ENCODE results near the gene LPP.
A peak's percentile ranks its signal among the peaks of the same experiment; 100 is the strongest.

The LPP gene, protein sequence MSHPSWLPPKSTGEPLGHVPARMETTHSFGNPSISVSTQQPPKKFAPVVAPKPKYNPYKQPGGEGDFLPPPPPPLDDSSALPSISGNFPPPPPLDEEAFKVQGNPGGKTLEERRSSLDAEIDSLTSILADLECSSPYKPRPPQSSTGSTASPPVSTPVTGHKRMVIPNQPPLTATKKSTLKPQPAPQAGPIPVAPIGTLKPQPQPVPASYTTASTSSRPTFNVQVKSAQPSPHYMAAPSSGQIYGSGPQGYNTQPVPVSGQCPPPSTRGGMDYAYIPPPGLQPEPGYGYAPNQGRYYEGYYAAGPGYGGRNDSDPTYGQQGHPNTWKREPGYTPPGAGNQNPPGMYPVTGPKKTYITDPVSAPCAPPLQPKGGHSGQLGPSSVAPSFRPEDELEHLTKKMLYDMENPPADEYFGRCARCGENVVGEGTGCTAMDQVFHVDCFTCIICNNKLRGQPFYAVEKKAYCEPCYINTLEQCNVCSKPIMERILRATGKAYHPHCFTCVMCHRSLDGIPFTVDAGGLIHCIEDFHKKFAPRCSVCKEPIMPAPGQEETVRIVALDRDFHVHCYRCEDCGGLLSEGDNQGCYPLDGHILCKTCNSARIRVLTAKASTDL

DNA sequence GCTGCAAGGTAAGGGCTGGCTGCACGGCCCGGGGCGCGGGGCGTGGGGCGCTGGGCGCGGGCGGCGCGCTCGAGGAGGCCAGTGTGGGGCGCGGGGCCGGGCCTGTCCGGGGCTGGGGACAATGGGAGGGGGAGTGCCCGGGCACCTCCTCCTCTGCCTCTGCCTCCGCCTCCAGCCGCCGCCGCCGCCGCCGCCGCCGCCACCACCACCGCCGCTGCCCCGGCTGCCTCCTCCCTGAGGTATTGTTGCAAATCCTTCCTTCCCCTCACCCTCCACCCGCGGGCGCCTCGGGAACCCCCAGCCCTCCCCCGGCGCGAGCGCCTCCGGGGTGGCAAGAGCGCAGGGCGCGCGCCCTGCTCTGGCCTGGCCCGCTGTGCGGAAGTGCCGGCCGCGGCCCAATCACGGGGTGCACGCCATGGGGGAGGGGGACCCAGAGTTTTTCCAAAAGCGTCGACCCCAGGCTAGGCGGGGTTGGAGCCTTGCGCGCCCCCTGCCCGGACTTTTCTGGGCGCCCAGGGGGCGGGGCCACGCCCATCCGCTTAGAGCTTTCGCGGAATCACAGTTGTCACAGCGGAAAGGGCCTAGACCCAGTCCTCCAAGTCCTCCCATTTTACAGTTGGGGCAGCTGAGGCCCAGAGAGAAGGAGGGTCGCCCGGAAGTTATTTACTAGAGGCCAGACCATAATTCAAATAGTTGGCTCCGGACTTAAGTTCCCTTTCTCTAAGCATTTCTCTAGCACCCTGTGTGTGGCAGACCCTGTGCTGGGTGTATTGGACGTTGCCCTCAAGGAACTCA lies at the start of gene LPP:
Gene LPP (plus strand): TSS at position 144 of the 795 bp plus-strand sequence. CDS start 251,964 bp downstream, outside the sequence.
- CTCF ChIA-PET: interaction anchor here (0.7 kb wide), 1 partner anchor 405 kb away, joined by 6 read pairs; no protein-coding TSS in a partner anchor
- H3K27ac ChIP-seq: peak within 1 kb of the TSS; percentile 91

DNA sequence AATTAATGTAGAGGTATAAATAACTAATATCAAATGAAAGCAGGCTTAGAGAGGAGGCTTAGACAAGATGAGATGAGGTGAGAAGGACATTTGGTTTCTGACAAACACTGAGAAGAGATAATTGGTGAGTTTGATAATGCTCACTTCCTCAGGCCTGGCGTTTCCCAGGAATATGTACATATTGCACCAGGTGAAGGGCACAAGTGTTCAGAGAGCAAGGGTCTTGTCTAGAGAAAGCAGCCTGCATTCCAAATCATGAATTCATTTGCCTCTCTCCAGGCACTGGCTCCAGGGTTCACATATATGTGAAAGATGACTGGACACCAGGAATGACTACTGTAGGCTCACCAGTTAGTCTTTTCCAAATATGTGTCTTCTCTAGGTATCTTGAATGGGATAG lies 48.0 kb upstream of the LPP start:
- CTCF ChIA-PET: no interaction called here
- POLR2A ChIA-PET (ENCODE audit: low non-redundant PET): no interaction called here
- DNase-seq (ENCODE audit: low spot score): no peak
- H3K27ac ChIP-seq: no peak overlapping the region
- TF ChIP-seq, protein P1, sequence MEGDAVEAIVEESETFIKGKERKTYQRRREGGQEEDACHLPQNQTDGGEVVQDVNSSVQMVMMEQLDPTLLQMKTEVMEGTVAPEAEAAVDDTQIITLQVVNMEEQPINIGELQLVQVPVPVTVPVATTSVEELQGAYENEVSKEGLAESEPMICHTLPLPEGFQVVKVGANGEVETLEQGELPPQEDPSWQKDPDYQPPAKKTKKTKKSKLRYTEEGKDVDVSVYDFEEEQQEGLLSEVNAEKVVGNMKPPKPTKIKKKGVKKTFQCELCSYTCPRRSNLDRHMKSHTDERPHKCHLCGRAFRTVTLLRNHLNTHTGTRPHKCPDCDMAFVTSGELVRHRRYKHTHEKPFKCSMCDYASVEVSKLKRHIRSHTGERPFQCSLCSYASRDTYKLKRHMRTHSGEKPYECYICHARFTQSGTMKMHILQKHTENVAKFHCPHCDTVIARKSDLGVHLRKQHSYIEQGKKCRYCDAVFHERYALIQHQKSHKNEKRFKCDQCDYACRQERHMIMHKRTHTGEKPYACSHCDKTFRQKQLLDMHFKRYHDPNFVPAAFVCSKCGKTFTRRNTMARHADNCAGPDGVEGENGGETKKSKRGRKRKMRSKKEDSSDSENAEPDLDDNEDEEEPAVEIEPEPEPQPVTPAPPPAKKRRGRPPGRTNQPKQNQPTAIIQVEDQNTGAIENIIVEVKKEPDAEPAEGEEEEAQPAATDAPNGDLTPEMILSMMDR (conservative IDR thresholded peaks at IDR 0.05; ENCODE audit: low read depth): no peak

More for the DNA sequence above, at the start of gene LPP:
- TF ChIP-seq, protein P1 (conservative IDR thresholded peaks at IDR 0.05; ENCODE audit: low read depth): no peak
- peak; percentile 69 for DNase-seq (ENCODE audit: low spot score)
- POLR2A ChIA-PET (ENCODE audit: low non-redundant PET): no interaction called here

DNA sequence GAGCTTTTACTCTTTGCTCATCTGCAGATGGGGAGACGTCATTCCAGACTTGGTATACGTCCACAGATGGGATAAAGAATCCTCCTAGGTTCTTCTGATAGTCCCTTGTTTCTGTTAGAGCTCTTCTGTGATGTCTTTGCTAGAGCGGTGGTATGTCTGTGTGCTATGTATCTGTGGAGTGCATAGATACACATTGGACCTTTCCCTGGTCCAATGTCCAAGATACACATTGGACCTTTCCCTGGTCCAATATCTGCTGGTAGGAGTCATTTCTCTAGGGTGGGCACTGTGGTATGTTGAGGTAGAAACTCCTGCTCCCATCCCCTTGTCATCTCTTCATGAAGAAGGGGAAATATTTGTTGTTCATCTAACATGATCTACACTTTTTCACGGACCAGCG lies 47.5 kb upstream of the LPP start:
- POLR2A ChIA-PET (ENCODE audit: low non-redundant PET): no interaction called here
- CTCF ChIA-PET: no interaction called here
- TF ChIP-seq, protein P1 (conservative IDR thresholded peaks at IDR 0.05; ENCODE audit: low read depth): no peak
- no peak overlapping the region for H3K27ac ChIP-seq
- no peak for DNase-seq (ENCODE audit: low spot score)

DNA sequence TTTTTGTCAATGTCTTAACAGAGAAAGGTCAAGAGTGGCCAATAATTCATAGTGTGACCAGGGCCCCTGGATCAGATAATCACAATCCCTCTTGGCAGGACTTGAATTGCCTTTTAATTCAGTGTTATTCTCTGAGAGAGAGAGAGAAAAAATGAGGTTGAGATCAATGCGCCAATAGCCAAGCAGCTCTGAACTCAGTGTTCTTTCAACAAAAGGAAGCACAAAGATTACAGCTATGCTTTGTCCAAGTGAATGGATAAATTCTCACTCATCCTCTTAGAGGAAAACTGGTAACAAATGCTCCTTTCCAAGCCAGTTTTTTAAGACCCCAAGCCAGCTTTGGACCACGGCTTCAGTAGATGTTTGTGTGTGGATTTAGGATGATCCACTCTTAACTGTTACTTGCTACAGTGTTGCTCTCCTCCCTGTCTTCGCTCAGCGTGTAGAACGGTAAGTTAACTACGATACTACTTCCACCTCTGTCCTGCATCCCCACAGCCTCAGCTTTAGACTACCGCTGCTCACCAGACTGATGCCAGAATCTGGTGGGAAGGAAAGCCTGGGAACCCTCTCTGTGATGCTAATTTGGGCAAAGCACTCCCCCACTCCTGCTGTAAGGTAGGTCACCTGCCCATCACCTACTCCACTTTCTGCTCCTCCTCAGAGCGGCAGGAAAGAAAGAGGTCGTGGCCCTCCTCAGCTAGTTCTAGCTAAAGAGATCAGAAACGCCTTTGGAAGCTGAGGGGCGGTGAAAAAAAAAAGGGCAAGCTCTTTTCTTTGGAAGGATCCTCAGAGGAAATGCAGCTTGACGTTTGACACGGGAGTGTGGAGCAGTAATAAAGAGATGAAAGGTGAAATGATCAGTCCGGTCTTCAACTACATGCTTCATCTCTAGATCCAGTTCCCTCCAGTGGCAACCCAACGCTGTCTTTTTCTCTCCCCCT lies 46.8 kb upstream of the LPP start:
- POLR2A ChIA-PET (ENCODE audit: low non-redundant PET): no interaction called here
- CTCF ChIA-PET: no interaction called here
- no peak overlapping the region for H3K27ac ChIP-seq
- no peak for DNase-seq (ENCODE audit: low spot score)
- TF ChIP-seq, protein P1 (conservative IDR thresholded peaks at IDR 0.05; ENCODE audit: low read depth): no peak

DNA sequence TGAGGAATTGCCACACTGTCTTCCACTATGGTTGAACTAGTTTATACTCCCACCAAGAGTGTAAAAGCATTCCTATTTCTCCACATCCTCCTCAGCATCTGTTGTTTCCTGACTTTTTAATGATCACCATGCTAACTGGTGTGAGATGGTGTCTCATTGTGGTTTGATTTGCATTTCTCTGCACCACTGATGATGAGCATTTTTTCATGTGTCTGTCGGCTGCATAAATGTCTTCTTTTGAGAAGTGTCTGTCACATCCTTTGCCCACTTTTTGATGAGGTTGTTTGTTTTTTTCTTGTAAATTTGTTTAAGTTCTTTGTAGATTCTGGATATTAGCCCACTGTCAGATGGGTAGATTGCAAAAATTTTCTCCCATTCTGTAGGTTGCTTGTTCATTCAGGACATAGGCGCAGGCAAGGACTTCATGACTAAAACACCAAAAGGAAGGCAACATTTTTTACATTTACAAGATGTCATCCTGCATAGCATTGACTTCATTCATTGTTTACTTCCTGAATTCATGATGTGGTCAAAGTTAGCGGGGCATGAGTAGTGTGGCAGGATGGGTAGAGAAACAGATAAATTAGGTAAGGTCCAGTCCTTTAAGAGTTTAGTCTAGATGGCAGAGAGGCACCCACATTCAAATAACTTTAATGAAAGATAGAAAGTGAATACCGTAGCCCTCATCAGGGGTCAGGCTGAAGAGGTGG lies 45.1 kb upstream of the LPP start:
- ChIA-PET CTCF (no interaction called here), POLR2A (ENCODE audit: low non-redundant PET) (no interaction called here)
- H3K27ac ChIP-seq: no peak overlapping the region
- TF ChIP-seq, protein P1 (conservative IDR thresholded peaks at IDR 0.05; ENCODE audit: low read depth): no peak
- no peak for DNase-seq (ENCODE audit: low spot score)
